Stimulated activated CD4-positive, alpha-beta T cell treated with anti-CD3 and anti-CD28 coated beads, Interleukin-1b, Interleukin-23, amount 100 ng/mL, for 48 hours (primary cell): ENCODE results near the gene METAP1D.
A peak's percentile ranks its signal among the peaks of the same experiment; 100 is the strongest.

Experiments
- DNase-seq: peaks from one replicate; pipeline ENCODE4 v3.0.0-alpha.2; 2020

The METAP1D gene

DNA sequence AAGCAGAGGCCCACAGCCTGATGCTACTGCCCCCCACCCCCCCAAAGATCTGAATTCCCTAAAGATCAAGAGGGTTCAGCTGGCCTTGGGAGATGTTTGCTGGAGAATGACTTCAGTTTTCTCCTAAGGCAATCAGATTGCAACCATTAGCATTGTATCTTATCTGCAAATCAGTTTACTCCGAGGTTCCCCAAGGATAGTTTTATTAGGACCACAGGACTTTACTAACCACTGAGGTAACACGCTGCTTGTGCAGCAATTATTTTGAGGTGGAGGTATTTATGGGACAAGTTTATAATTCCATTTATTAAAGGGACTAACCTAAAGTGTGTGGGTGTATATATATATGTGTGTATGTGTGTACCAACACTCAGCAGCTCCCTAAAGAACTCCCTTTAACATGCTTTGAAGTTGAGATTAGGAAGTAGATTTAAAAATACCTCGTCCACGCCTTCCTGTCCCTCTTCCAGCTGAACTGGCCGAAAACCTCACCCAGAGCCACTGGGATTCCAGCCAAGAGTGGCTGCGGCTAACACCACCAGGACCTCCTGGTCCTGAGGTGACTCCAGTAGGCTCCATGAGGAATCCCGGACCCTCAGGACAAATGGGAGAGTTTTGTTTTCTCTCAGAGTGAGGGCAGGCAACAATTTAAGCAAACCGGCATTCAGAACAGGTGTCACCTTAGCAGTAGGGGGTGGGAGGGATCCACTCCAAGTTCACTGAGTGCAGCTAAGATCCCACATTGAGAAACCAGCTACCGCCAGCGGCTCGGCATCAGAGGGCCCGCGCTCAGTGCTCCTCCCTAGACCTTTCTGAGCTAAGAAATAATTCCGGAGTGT is 82.6 kb downstream of the METAP1D start:
- DNase-seq = no peak

DNA sequence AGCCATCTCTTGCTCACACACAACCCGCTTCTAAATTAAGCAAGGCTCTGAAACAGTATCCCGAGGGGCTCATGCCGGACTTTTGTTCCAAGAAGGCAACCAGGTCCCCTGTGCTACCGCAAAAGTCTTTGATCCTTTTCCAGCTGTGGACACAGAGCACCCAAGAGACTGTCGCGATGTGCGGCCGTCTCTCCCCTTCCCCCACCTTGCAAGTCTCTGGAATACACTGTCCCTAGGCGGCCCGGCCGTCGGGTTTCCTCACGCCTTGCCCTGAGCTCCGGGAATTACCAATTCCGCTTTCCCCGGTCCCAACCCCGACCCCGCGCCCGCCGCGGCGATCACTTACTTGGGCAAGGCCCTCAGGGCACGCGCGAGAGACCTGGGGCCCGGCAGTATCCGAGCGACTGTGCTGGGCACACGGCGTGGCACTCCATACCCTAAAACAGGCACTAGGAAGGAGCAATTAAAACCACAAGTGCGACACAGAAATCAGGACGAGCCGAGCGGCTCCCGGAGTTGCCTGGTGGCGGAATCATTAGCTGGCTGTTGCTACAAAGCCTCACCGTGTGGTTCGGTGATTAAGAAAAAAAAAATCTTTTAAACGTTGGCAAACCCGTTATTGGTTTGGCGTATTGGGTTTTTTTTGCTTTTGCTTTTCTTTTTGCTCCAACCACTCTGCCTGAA is 83.3 kb downstream of the METAP1D start:
- DNase-seq = no peak

DNA sequence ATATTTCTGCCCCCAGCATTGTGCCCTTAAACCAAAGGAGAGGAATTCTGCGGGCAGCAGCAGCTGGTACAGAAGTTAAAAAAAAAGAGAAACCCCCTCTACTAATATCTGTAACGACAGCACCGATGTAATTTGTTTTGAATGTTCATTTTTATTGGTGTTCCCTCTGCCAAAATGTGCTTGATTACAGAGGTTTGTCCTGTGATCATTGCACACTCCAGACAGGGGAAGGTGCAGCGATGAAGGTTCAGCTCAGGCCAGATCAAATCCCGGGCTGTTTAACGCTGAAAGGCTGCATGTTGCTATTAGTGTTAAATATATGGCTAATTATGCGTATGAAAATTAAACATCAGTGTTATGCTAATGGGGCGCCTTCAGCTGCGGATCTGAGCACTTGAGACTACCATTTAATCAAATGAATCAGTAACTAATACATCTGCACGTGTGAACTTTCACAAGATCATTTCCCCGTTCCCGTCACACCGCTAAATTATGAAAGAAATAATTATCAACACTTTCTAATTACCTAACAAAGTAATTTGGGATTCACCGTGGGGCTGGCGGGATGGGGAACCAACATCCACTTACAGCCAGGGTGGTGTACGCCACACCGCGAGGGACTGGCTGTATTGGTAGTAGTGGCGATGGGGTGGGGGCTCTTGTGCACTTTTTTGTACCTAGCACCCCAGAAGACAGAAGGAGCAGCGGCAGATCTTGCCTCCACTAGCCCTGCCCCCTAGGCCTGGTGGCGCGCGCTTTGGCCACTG is 84.1 kb downstream of the METAP1D start:
- DNase-seq = no peak

DNA sequence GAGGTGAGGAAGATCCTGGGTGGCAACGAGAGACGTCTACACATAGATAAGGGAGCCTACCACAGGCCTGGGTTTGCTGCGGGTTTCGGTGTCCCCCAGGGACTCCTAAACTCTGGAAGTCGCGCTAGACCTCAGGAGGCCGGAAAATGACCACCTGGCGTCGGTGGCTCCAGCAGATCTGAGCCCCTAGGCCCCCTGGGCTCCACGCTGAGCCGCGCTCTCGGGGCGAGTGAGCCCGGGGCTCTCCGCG is 84.6 kb downstream of the METAP1D start:
- DNase-seq = no peak

DNA sequence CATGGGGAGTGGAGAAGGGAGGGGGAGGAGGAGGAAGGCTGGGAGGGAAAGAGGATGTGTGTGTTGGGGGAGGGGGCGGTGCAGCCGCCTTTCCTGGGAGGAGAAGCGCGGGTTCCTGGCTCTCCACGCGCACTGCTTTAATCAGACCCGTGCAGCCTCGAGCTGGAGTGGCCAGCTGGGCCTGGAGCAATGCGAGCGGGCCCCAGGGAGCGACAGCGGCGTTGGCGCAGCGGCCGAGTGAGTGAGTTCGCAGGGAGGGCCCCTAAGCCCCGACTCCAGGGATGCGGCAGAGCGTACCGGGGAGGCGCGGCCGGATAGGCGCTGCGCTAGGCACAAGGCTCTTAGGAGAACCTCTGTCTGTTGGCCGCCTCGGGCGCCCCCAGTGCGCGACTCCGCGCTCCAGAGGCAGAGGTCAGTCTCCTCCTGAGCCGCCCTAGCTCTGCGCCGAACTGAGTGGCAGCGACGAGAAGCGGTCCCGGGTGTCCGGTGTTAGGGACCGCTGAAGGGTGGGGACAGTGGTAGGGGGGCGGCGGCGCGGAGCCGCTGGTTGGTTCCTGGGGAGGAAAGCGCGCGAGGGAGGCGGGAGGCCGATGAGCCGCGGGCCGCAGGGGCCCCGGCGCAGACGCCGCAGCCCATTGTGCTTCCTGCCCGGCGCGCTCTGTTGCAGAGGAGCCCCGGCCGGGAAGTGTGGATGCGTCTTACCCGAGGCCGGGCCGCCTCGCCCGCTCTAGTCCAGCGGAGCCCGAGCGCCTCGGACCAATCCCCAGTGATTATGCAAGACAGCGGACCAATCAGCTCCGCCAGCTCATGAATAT is 85.1 kb downstream of the METAP1D start:
- DNase-seq = peak; percentile 69

DNA sequence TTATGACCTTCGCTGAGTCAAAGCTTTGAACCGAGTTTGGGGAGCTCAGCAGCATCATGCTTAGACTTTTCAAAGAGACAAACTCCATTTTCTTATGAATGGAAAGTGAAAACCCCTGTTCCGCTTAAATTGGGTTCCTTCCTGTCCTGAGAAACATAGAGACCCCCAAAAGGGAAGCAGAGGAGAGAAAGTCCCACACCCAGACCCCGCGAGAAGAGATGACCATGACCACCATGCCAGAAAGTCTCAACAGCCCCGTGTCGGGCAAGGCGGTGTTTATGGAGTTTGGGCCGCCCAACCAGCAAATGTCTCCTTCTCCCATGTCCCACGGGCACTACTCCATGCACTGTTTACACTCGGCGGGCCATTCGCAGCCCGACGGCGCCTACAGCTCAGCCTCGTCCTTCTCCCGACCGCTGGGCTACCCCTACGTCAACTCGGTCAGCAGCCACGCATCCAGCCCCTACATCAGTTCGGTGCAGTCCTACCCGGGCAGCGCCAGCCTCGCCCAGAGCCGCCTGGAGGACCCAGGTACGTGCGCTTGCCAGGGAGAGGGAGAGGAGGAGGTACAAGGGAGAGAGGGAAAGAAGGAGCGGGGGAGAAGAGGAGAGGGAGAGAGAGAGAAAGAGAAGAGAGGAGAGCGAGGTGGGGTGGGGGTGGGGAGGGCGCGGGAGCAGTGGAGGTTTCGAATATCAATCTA is 85.9 kb downstream of the METAP1D start, which contains the start of gene DLX1:
Gene DLX1, plus strand, starts transcription at position 48 of the 700 bp plus-strand sequence. Its CDS starts 171 bp downstream, at position 219.
- DNase-seq = no peak

DNA sequence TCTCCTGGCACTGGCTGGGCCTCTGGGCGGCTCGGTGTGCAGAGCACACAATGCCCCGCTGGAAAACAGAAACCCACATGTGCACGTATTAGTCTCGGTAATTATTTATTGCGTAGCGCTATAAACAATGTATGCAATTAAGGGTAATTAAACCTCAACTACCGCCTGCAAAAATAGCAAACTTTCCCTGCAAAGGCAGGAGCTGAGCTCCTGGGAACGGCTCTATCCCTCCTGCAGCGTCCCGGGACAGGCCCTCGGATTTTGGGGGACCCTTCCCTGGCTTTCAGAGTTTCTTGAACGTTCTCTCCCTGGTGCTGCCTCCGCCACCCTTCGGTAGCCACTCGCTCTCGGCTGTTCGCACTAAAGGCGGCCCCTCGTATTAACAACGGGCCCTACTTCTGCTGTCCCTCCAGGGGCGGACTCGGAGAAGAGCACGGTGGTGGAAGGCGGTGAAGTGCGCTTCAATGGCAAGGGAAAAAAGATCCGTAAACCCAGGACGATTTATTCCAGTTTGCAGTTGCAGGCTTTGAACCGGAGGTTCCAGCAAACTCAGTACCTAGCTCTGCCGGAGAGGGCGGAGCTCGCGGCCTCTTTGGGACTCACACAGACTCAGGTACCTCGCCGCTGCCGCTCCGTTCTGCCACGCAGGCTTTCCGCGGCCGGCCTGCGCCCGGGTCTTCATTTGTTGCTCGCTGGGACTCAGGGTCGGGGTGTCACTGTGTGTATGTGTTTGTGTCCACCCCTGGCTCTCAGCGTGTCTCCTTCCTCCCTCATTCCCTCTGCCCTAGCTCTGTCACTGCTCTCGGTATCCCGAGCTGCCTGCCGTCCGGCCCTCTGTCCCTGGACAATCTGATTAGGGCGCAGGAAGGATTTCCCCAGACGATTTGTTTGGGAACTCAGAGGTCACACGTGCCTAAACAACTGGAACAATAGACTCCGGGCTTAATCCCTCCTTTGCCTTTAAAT is 86.8 kb downstream of the METAP1D start:
- peak; percentile 66 for DNase-seq

DNA sequence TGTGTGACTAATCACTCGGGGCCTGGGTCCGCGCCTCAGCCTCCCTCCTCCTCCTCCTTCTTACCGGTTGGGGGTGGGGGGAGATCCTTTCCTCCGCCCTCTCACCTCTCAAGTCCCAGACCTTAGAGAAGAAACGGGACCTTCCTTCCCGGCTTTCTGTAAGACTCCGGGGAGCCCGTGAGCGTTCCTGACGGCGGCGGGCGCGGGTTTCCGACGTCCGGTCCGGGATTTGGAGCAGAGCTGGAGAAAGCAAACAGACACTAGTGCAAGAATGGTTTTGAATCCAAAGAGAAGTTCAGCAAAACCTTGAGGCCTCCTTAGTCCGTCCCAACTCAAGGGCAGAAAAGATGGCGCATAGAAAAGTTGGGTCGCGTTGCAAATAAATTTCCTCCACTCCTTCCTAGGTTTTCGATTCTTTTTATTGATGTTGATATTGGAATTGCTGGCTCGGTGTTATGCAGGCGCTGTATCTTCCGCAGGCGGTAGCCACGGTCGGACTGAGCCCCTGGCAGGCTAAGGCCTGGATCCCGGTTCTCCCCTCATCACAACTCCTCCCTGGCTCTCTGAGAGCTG is 87.5 kb downstream of the METAP1D start:
- DNase-seq = no peak

DNA sequence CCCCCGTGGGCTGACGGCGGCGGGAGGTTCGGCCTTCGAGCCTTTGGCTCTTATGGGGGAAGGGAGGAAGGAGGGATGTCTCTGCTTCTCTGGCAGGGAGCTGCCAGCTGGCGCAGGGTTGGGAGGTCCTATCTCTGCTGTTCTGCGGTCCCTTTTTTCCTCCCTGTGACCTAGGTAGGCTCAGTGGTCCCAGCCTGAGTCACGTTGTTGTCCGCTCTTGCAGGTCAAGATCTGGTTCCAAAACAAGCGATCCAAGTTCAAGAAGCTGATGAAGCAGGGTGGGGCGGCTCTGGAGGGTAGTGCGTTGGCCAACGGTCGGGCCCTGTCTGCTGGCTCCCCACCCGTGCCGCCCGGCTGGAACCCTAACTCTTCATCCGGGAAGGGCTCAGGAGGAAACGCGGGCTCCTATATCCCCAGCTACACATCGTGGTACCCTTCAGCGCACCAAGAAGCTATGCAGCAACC is 88.1 kb downstream of the METAP1D start:
- no peak for DNase-seq

DNA sequence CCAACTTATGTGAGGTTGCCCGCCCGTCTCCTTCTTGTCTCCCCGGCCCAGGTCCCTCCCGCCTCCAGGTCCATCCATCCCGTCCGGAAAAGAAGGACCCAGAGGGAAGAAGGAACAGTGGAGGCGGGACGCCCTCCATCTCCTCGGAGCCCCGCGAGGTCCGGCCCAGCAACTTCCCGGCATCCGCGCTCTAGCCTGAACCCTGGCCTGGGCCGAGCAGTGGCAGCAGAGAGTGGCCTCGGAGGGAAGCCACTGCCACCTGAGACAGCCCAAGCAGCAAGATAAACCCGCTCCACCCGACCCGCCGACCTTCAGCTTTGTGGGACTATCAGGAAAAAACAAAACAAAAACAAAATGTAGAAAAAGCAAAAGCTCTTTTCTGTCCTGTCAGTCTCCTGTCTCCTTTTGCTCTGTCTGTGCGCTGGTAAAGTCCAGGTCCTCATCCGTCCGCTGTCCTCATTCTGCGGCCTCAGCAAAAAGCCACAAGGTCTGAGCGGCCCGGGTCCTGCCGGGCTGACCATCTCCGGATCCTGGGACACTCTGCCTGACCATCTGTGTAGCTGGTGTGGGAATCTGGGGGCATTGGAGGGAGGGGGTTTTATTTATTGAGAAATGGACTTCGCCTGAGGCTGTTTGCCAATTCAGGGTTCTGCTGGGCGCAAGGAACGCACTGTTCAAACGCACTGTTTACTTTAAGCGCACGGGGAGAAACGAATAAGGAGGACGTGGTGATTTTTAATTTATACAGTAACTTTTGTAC is 88.7 kb downstream of the METAP1D start:
- DNase-seq = no peak

DNA sequence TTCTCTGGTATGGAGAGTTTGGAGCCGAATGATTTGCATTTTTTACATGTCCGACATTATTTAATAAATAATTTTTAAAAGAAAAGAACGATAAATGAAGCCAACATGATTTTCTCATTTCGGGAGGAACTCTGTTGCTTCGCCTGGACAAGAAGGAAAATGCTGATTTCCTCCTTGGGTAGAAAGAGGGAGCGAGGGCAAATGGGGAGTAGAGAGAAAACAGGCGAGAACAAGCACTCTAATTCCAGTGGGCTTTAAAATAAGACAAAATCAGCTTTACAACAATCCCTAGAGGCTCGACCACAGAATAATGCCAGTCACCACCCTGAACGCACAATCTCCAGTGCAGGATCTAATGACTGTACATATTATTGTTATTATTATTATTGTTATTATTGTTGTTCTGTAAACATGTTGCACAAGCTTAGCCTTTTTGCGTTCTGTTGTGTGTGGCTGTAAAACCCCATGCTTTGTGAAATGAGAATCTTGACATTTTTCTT is 89.3 kb downstream of the METAP1D start:
- no peak for DNase-seq

DNA sequence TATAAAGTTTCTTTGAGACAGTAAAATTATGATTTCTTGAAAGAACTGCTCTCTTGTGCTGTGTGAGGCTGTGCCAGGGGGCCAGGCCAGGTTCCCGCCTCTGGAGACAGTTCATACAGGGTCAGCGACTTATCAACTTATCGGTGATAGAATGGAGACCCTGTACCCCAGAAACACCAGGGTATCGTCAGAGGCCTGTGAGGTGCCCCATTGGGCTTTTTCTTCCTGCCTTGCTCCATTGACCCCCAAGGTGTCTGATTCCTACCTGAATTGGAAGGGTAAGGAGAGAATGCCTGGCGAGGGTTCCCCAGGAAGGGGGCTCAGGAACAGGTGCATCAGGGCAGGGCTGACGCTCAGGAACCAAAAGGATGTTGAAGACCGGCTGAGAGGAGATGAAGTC is 89.9 kb downstream of the METAP1D start:
- DNase-seq = no peak

DNA sequence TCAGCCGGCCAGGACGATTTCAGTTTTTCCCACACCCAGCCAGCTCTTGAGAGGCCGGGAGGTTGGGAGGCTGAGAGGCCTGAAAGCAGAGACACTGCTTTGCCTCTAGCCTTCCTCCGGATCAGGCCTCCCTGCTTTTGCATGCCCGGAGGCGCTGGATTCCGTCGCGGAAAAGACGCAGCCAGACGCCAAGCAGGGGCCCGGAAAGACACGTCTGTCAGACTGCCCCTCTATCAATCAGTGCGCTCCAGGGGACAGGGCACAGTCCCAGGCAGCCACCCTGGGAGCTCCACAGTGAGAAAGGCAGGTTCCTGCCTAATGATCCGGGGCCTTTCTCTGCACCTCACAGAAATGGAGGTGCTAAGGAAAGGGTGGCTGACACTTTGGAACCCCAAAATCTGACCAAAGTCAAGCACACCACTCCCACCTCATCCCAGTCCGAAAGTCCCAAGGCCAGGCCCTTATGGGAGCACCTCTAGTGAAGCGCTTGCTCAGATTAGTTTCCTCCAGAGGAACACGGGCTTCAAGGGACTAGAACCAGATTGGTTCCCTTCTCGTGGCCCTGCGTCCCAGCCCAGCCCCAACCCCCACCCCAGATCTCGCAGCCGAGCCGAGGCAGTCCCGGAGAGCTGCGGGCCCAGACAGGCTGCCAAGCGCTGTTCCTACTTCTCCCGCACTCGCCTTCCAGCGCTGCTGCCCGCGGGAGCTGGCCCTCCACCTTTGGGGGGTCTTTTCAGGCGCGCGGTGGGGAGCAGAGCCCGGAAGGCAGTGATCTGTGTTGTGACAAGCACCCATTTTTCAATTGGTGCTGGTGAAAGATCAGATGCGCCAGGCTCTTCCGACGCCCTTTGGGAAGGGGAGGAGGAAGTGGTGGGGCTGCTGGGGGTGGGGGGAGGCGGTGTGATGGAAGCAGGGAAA is 90.5 kb downstream of the METAP1D start:
- no peak for DNase-seq

DNA sequence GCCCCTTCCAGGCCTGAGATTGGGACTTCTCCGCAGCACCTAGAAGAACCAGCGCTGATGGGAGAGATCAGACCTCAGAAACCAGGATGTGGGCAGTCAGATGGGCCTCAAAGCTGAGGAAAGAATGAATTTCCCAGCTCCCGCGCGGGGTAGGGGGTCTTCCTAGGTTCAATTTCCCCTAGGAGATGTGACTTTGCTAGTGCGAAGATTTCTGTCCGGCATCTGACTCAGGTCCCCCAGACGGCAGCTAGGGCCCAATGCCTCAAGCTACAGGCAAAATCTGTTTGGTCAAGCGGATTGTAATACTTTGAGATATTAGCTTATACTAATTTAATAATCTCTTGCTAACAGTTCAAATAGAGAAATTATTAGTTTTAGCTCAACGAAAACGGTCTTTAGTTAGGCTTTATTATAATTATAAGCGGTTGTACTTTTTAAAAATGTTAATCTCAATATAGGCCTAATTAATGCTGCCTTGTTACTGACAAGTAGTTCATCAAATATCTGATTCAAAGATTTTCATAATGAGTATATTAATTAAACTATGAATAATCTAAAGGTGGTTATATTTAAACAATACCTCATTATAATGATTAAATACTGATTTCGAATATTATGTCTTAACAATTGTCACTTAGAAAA is 91.4 kb downstream of the METAP1D start:
- no peak for DNase-seq

DNA sequence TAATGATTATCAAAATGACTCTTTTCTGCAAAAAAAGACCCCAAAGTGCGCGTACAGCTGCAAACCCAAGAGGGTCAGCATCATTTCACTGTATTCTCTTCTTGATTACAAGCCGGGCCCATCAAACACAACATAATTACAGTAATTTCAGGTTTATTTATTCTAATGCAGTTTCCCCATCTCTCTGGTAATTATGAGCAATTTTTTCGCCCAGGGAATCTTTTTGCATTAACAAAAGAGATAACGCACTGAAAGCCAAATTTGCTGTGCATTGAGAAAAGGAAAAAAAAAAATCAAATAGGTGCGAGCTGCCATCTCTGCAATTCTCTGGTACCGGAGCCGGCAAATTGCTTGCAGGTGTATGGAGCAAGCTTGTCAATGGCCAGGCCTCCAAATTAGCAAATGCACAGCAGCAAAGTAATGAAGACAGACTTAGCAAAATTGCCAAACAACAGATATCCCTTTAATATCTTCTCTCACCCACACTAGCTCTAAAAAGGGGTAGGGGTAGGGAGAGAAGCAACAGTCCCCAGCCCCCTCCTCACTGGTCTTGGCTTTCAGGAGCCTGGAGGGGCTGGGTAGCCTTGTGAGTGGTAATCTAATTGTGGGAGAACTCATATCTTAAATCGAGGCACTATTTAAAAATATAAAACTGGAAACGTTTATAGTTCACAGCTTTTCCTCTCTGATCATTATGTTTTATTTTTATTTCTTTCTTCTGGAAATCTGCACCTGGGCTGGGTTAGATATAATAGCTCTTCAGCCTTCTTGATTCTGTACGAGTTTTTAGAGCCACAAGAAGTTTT is 92.2 kb downstream of the METAP1D start:
- no peak for DNase-seq

DNA sequence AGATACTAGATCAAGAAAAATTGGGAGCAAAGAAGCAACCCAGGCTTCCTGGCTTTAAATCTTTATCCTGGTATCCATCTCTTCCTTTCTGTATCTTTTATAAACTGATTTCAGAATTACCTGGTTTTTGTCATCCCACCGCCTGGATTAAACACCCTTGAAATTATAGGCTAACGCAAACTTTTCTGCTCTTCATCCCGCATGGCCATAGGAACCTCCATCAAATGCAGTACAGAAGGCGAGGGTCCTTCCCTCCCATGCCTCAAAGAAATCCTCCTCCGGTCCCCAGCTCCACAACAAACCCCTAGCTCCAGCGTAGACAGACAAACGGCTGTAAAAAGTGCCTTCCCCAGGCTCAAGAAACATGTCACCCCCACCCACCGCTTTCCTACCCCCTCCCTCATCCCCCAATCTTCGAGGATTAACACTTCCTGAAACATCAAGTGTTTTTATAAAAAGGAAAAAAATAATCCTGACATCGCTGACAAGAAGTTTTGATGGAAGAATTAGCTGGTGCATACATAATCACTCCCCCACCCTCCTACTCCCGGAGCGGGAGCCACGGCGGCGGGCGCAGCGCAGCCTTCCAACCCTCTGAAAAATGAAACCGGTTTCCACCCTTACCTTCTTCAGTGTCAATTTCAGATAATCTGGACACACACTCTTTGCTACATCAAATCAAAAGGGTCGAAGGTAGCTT is 93.1 kb downstream of the METAP1D start:
- DNase-seq = no peak
